ENCODE data around the gene SPEN.

Gene SPEN

GRCh38 chr1:15945832-15946448 is 98.4 kb downstream of the SPEN start:
- no peak overlapping the region for H3K27ac Mint-ChIP-seq
- no peaks in the 10 kb centered on the region for H3K9me3 Mint-ChIP-seq
- H3K4me1 Mint-ChIP-seq, result peaks cover 36% of the 10 kb centered on the region
- peaks cover 34% of the 10 kb centered on the region for H3K36me3 Mint-ChIP-seq (ENCODE audit: low read depth)
- H3K27me3 Mint-ChIP-seq (ENCODE audit: low read depth), result no peaks in the 10 kb centered on the region
- no peak for TF ChIP-seq CTCF (IDR thresholded peaks at IDR 0.05; ENCODE audit: unreplicated experiment in 3 of 3)
- H3K4me3 Mint-ChIP-seq, result no peak overlapping the region

GRCh38 chr1:15946571-15947381 is 99.3 kb downstream of the SPEN start:
- Mint-ChIP-seq H3K9me3 (no peaks in the 10 kb centered on the region), H3K27ac (no peak overlapping the region), H3K4me1 (peaks cover 44% of the 10 kb centered on the region), H3K36me3 (ENCODE audit: low read depth) (peaks cover 34% of the 10 kb centered on the region), H3K4me3 (no peak overlapping the region), H3K27me3 (ENCODE audit: low read depth) (no peaks in the 10 kb centered on the region)
- TF ChIP-seq CTCF (IDR thresholded peaks at IDR 0.05; ENCODE audit: unreplicated experiment in 3 of 3), result no peak

GRCh38 chr1:15947382-15948090 is 100.0 kb downstream of the SPEN start:
- peak overlapping the region in 2 of 3 experiments; percentile 93 for H3K27ac Mint-ChIP-seq
- H3K36me3 Mint-ChIP-seq (ENCODE audit: low read depth), result peaks cover 34% of the 10 kb centered on the region
- no peak for TF ChIP-seq CTCF (IDR thresholded peaks at IDR 0.05; ENCODE audit: unreplicated experiment in 3 of 3)
- no peaks in the 10 kb centered on the region for H3K27me3 Mint-ChIP-seq (ENCODE audit: low read depth)
- peaks cover 52% of the 10 kb centered on the region for H3K4me1 Mint-ChIP-seq
- H3K4me3 Mint-ChIP-seq, result no peak overlapping the region
- H3K9me3 Mint-ChIP-seq, result no peaks in the 10 kb centered on the region

- Mint-ChIP-seq H3K4me3 (no peak overlapping the region), H3K36me3 (ENCODE audit: low read depth) (peaks cover 38% of the 10 kb centered on the region)
These were observed 100.6 kb downstream of the SPEN start for GRCh38 chr1:15948091-15948591.

More at GRCh38 chr1:15948091-15948591, 100.6 kb downstream of the SPEN start:
- Mint-ChIP-seq H3K9me3 (no peaks in the 10 kb centered on the region), H3K27me3 (ENCODE audit: low read depth) (no peaks in the 10 kb centered on the region), H3K4me1 (peaks cover 57% of the 10 kb centered on the region), H3K27ac (peak overlapping the region; percentile 73 to 93 (median 93))
- no peak for TF ChIP-seq CTCF (IDR thresholded peaks at IDR 0.05; ENCODE audit: unreplicated experiment in 3 of 3)
